Cardiac septum (tissue), 1 donor: ENCODE results near the gene NTHL1. TPM values are rescaled to one million over a fixed set of nuclear protein-coding genes. Genes with fewer than 3 reads are reported as not detected.
A peak's percentile ranks its signal among the peaks of the same experiment; 100 is the strongest.

ENCODE experiments used
- DNase-seq: peaks from one replicate; pipeline ENCODE4 v3.0.0-alpha.2; 2020; ENCODE audit warnings: low spot score
- intact Hi-C: fragments of 100-400 bp; cut with DNase I; formaldehyde crosslinking; loops from one replicate; pipeline ENCODE4 v1.14.0; 2022
- total RNA-seq: library from RNA; stranded (reverse); fragmentation: NEBNext Ultra II Directional; extraction: Animal tissue kit (Norgen Biotek cat#: 25700); gene quantifications from one replicate; pipeline ENCODE4 v1.2.1, GENCODE V29; 2021
- donor health status: DM: no; HTN: no; CAD: no.

The NTHL1 gene
- total RNA-seq, 1 donor from 2014 or later = 10.4 TPM

- DNase-seq = no peak
- intact Hi-C loops = no loop called here
These were observed 42.7 kb downstream of the NTHL1 start for GRCh38 chr16:2004795-2005517.

DNA sequence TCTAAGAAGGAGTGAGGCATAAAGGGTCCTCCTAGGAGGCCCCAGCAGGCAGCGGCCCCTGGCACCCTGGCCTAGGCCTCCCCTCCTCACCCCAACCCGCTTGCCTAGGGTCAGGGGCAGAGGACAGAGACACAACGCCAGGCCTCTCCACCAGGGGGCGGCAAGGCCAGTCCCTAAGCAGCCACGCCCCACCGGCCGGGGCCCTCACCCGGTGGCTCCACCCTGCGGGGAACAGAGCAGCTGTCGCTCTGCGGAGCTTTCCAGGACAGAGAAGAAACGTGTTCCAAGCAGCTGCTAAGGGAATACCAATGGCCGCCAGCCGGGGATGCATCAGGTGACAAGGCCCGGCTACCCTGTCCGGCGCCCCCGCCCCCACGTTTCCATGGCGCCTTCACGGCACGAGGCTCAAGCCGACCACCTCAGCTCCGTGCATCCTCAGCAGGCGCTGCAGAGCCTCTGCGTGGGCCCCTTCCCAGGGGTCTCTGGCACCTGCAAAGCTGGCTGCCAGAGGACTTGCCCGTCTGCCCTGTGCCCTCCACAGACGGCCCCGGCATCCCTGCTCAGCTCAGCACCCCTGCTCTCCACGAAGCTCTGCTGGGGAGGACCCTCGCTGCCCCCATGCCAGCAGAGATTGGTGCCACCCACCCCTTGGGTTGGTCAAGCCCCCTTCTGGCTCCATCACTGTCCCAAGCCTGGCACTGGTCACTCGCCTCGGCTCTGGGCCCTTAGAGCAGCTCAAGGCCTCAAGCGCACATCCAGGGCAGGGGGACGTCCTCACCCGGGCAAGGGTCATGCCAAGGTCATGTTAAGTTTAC lies 43.6 kb downstream of the NTHL1 start:
- intact Hi-C loops = no loop called here
- DNase-seq = peak; percentile 95

DNA sequence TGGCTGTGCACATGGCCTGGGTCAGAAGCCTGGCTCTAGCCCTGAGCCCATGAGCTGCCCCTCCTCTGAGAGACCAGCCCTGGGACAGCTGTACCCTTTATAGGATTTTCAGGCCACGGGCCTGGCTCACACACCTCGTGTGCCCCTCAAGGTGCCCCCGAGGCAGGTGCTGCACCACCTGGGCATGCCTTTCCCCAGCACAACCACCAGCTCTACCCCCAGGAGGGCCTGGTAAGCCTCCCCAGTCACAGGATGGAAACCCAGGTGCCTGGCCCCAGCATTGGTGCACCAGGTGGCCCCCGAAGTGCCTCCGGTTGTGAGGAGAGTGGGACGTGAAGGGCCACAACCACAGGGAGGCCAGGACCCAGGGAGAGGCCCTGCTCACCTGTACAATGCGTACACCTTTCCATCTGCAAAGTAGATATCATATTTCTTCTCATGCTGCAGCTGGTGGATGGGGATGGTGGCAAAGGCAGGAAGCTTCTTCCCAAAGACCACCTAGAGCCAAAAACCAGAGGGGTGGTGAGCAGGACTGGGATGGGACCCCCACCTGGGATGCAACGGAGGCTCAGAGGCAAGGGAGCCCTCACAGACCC lies 44.3 kb downstream of the NTHL1 start:
- intact Hi-C loops = no loop called here
- DNase-seq = no peak

DNA sequence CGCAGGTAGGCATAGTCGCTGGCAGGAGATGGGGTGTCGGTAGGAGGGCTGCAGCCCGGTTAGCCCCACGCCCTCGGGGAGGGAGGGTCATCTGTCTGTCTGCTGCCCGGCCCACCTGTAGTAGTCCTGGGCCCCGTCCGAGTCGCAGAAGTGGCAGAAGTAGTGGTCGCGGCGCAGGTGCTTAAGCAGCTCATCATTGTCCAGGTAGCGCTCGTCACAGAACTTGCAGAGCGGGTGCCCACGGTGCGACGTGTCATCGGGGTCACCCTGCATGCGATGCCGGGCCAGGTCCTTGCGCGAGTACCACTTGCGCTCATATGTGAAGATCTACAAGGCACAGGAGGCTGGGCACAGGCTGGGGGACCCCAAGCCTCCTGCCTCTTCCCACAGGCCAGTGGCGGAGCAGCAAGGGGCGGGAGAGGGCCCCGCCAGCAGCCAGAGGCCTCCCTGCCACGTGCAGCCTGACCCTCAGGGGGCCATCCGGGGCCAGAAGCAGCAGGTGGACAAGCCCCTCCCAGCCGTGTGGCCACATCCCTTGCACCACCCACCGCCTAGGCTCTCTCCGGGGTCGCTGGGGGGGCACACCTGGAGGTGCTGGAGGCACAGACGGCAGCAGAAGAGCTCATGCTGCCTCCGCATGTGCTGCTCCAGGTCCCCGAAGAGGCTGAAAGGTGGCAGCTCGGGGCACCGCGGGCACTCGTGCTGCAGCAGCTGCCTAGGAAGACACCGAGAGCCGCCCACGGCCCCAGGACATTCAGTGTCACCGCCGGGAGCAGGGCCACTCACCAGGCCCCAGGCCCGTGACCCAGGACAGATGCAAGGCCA lies 45.0 kb downstream of the NTHL1 start:
- intact Hi-C loops = no loop called here
- no peak for DNase-seq

- no peak for DNase-seq
- intact Hi-C loops = no loop called here
These were observed 45.9 kb downstream of the NTHL1 start for GRCh38 chr16:2001456-2002355.

DNA sequence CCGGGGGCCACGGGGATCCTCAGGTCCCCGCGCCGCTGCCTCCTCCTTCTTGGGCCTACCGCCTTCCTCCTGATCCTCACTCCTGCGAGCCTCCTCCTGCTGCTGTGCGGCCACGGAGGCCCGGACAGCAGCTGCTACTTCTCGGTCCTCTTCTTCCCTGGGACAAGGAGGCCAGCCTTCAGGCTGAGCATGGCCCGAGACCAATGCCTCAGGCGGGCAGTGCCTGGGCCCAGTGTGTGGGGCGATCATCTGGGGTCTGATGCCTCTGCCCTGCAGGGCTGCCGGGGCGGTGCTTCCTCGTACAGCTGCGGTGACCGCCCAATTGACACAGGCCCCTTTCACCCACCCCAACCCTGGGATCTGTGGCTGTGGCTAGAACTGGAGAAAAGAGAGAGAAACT lies 46.6 kb downstream of the NTHL1 start:
- DNase-seq = no peak
- intact Hi-C loops = no loop called here

DNA sequence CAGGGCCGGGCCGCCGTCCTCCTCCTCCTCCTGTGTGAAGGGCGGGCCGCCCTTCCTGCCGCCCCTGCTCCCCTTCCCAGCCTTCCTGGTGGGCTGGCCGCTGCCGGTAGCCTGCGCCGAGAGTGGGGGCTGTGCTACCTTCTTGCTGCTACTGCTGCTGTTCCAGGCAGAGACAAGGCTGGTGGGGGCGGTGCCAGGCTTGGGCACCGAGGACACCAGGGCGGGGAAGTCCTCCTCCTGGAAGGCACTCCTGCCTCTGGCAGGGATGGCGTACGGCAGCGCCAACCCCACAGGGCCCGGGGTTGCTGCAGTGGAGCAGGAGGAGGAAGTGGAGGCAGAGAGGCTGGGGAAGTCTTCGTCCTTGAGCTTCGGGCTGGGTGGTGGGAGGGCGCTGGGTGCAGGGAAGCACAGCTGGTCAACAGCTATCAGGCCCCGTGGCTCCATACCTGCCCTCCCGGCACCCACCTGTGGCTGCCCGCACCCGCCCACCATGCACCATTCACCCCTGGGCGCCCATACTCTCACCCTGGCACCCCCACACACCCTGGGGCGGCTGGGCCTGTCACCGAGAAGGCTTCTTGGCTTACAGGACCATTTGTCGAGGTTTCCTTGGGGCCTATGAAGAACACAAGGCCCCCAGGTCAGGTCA lies 47.6 kb downstream of the NTHL1 start:
- DNase-seq = no peak
- intact Hi-C loops = no loop called here

DNA sequence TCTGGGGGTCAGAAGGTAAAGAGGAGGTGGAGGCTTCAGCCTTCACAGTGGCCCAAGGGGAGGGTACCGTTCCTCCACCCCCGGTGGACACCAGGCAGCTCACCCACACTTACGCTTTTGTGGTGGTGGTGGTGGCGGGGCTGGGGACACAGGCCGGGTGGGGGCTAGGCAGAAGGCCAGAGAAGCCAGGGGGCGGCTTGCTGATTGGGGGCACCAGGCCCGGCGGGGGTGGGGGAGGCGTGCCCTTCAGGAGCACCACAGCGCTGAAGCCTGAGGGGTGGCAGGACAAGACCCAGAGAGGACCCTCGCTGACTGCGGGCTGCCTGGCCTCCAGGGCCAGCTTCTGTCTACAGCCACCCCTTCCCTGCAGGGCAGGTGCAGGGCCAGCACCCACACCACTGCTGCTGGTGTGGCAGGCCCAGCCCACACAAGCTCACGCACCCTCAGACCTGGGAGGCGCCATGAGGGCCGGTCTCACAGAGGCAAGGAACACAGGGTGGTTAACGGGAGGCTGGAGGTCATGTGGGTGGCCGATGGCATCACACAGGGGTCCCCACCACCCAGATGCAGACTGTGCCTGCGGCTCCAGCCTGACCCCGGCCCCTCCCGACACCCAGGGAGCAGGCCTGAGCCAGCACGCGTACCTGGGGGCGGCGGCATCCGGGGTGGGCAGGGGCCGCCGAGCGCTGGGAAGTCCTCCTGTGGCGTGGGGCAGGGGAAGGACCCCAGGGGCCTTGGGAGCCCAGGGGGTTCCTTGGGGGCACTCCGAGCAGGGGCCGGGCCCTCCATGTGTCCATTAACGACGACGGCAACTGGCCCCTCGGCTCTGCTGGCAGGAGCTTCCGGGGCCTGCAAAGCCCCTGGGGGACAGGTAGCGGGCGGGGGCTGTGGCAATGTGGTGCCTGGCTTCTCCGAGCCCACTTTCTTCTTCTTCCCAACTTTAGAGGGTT lies 48.5 kb downstream of the NTHL1 start:
- DNase-seq = no peak
- intact Hi-C loops = no loop called here

GRCh38 chr16:1998360-1998835 lies 49.2 kb downstream of the NTHL1 start:
- no peak for DNase-seq
- intact Hi-C loops = no loop called here

DNA sequence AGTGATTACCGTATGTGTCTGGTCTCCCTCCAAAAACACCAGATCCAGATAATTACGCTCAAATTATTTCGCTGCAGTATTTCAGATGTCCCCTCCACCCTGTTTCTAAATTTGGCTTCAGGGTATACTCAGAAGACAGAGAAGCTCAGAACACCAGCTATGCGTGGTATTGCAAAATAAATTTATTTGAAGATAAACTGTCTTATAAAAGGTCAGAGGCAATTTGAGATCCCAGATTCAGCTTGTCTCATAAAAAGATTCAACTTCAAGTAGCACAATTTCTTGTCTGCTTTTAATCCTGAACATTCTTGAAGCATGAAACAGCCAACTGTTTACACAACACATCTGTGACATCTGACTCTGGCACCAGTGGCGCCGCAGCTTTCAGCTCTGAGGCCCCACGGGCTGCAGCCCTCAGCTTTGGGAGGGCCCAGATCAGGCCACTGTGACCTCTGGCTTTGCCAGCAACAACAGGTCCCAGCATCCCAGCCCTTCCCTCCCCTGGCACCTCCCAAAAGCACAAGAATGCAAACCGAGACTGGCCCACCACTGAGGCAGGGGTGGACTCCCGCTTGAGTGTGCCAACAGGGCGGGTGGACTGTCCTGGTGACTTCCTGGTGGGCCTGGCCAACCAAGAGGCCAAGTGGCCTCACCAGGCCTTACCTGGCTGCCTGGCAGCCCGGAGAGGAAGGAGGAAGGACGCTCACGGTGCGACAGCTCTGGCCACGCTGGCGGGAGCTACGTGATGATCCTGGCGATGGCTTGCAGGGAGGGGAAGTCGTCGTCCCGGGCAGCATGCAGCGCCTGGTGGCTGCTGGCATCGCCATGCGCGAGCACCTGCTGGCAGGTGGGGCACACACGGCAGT lies 49.9 kb downstream of the NTHL1 start:
- DNase-seq = no peak
- intact Hi-C loops = no loop called here

GRCh38 chr16:1993731-1994131 lies 53.9 kb downstream of the NTHL1 start:
- intact Hi-C loops = no loop called here
- DNase-seq = no peak

DNA sequence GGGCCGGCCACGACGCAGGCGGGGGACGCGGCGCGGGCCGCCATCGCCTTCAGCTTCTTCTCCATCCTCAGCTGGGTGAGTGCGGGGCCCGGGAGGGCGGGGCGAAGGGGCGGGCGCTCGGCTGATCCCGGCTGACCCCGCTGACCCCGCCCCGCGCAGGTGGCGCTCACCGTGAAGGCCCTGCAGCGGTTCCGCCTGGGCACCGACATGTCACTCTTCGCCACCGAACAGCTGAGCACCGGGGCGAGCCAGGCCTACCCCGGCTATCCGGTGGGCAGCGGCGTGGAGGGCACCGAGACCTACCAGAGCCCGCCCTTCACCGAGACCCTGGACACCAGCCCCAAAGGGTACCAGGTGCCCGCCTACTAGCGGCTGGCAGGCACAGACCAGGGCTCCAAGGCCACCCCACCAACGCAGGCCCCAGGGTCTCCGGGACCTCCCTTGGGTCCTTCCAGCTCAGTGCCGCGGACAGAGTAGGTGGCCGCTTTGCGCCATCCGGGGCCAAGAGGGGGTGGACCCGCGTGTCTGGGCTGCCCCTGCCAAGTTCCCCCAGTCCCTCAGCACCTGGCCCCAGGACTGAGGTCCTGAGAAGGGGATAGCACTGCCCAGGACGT lies 54.8 kb downstream of the NTHL1 start:
- intact Hi-C loops = no loop called here

DNA sequence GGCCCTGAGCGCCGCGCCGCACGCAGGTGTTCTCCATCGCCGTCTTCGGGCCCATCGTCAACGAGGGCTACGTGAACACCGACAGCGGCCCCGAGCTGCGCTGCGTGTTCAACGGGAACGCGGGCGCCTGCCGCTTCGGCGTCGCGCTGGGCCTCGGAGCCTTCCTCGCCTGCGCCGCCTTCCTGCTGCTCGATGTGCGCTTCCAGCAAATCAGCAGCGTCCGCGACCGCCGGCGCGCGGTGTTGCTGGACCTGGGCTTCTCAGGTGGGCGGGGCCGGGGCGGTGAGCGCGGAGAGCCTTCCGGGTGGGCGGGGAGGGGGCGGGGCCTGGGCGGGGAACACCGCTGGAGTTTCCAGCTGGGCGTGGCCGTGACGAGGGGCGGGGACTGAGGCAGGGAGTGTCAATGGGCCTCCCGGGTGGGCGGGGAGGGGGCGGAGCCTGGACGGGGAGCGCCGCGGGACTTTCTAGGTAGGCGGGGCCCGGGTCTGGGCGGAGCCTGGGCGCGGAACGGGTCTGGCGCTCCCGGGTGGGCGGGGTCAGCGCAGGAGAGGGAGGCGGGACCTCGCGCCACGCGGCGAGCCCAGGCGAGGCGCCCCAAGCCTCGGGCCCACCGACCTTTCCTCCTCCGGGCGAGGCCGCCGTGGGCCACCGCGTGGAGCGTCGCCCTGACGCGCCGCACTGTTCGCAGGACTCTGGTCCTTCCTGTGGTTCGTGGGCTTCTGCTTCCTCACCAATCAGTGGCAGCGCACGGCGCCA lies 55.5 kb downstream of the NTHL1 start:
- intact Hi-C loops = no loop called here
- peak; percentile 99 for DNase-seq

More for the DNA sequence above, 54.8 kb downstream of the NTHL1 start:
- no peak for DNase-seq

DNA sequence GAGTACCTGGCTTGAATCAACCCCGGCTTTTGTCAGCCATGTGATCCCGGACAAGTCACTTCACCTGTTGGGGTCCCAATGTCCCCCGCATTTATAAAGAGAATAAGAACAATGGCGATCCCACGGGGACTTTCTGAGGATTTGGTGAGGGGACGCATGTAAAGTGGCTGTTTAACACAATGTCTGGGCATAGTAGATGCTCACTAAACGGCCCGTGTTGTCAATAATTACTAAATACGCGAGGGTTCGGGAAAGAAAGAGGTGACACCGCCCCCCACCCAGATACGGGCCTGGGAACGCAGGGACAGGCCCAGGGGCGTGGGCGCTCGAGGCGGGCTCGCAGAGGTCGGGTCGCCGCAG lies 56.1 kb downstream of the NTHL1 start:
- intact Hi-C loops = no loop called here
- no peak for DNase-seq

DNA sequence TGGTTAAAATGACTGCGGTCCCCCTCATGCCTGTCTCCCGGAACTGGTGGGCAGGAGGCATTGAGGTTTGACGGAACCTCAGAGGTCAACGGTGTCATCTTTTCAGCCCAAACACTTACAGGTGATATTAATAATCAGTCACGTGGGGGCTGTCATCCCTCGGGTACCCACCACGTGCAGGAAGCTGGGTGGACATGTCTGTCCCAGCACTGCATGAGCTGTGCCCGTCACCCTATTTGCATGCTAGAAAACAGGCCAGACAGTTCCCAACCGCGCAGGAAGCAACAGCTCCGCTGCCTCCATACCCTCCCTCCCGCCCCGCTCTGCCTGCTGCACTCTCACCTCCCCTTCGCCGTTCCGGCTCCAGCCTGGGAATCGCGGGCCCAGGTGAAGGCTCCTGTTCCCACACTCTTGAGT lies 56.5 kb downstream of the NTHL1 start:
- no peak for DNase-seq
- intact Hi-C loops = no loop called here
